Measurements from ENCODE around the gene ZKSCAN5.

- TF ChIP-seq, protein P1, sequence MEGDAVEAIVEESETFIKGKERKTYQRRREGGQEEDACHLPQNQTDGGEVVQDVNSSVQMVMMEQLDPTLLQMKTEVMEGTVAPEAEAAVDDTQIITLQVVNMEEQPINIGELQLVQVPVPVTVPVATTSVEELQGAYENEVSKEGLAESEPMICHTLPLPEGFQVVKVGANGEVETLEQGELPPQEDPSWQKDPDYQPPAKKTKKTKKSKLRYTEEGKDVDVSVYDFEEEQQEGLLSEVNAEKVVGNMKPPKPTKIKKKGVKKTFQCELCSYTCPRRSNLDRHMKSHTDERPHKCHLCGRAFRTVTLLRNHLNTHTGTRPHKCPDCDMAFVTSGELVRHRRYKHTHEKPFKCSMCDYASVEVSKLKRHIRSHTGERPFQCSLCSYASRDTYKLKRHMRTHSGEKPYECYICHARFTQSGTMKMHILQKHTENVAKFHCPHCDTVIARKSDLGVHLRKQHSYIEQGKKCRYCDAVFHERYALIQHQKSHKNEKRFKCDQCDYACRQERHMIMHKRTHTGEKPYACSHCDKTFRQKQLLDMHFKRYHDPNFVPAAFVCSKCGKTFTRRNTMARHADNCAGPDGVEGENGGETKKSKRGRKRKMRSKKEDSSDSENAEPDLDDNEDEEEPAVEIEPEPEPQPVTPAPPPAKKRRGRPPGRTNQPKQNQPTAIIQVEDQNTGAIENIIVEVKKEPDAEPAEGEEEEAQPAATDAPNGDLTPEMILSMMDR (IDR thresholded peaks at IDR 0.05; ENCODE audit: poor library complexity, severe bottlenecking): no peak
- TF ChIP-seq RAD21 (conservative IDR thresholded peaks at IDR 0.05) (no peak), POLR2AphosphoS5 (IDR thresholded peaks at IDR 0.05) (no peak), EP300 (conservative IDR thresholded peaks at IDR 0.05; ENCODE audit: poor library complexity, severe bottlenecking) (no peak), SMC3 (conservative IDR thresholded peaks at IDR 0.05; ENCODE audit: poor library complexity) (no peak), EZH2 (IDR thresholded peaks at IDR 0.05; ENCODE audit: borderline replicate concordance, insufficient read depth, low read length, poor library complexity, severe bottlenecking) (no peak), TAF1 (IDR thresholded peaks at IDR 0.05; ENCODE audit: low read depth) (no peak)
- TF ChIP-seq, protein P2, sequence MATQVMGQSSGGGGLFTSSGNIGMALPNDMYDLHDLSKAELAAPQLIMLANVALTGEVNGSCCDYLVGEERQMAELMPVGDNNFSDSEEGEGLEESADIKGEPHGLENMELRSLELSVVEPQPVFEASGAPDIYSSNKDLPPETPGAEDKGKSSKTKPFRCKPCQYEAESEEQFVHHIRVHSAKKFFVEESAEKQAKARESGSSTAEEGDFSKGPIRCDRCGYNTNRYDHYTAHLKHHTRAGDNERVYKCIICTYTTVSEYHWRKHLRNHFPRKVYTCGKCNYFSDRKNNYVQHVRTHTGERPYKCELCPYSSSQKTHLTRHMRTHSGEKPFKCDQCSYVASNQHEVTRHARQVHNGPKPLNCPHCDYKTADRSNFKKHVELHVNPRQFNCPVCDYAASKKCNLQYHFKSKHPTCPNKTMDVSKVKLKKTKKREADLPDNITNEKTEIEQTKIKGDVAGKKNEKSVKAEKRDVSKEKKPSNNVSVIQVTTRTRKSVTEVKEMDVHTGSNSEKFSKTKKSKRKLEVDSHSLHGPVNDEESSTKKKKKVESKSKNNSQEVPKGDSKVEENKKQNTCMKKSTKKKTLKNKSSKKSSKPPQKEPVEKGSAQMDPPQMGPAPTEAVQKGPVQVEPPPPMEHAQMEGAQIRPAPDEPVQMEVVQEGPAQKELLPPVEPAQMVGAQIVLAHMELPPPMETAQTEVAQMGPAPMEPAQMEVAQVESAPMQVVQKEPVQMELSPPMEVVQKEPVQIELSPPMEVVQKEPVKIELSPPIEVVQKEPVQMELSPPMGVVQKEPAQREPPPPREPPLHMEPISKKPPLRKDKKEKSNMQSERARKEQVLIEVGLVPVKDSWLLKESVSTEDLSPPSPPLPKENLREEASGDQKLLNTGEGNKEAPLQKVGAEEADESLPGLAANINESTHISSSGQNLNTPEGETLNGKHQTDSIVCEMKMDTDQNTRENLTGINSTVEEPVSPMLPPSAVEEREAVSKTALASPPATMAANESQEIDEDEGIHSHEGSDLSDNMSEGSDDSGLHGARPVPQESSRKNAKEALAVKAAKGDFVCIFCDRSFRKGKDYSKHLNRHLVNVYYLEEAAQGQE (IDR thresholded peaks at IDR 0.05; ENCODE audit: borderline replicate concordance): no peak
These were observed 58.4 kb downstream of the ZKSCAN5 start for GRCh38 chr7:99562832-99563231.
